GM12864 (cell line): Measurements from ENCODE around the gene LARGE1.

Experiments used
- DNase-seq: peaks from one replicate; pipeline ENCODE4 v3.0.0-alpha.2; 2011; ENCODE audit warnings: low read depth
- H3K4me3 ChIP-seq: 2 replicates; pipeline ENCODE4 v1.5.1; 2011; ENCODE audit warnings: mild to moderate bottlenecking, low read depth, low read length, control low read depth
- CTCF ChIP-seq: IDR thresholded peaks from 2 replicates; pipeline ENCODE4 v1.5.1; 2011; ENCODE audit warnings: low read depth, mild to moderate bottlenecking, moderate library complexity, low read length, control low read depth, inconsistent platforms; ENCODE audit errors: missing control alignments

Gene LARGE1

DNA sequence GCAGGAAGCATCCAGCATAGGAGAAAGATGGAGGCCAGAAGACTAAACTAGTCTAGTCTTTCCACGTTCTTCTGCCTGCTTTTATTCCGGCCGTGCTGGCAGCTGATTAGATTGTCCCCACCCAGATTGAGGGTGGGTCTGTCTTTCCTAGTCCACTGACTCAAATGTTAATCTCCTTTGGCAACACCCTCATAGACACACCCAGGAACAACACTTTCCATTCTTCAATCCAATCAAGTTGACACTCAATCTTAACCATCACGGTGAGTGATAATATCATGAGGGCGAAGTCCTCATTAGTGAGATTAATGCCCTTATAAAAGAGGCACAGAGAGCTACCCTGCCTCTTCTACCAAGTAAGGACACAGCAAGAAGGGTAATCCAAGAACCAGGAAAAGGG is 424.2 kb downstream of the LARGE1 start:
- TF ChIP-seq CTCF: no peak
- DNase-seq: no peak
- H3K4me3 ChIP-seq: no peak overlapping the region

DNA sequence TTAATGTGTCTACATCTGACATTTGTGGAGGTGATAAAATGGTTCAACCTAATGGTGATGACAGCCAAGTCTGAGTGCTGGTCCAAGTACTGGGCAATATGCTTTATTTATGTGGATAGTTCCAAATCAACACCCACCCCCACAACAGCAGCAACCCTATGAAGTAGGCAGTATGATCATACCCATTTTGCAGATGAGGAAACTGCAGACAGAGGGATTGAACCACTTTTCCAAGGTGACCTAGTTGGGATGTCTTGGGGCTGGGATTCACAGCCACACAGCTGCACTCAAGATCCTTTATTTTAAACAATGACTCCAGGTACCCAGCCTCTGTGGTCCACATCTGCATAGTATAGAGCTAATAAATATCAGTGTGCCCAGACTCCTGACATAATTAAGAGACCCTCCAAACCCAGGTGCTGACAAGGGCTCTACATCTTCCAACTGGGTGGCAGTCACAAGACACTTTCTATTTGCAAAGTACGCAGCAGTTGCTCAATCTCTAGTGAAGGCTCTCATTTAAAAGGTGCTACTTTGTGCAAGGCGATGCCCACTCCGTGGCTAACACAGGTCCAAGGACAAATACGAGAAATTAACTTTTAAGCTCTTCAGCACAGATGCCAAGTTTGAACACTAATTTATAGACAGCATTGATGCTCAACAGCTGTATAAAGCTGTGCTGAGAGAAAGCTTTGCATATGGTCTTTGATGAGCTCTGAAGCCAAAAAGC is 426.6 kb downstream of the LARGE1 start:
- H3K4me3 ChIP-seq: no peak overlapping the region
- DNase-seq: no peak
- no peak for TF ChIP-seq CTCF

DNA sequence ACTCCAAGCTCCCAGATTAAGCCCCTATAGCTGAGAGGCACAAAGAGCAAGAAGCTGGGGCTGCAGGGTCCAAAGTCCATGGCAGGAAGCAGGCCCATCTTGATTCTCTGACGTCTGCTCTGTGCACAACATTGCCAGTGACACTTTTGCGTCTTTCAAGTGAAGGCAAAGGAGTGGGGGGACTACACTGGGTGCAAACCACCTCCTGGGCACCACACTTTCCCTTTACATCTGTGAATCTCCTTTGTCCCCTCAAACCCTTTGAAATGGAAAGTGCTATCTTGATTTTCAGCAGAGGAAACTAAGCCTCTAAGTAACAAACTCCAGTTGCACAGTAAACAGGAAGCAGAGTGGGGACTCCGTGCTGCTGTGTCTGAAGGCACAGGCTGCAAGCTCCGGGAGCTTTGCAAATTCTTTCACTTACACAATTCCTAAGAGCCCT is 428.0 kb downstream of the LARGE1 start:
- no peak for TF ChIP-seq CTCF
- DNase-seq: no peak
- H3K4me3 ChIP-seq: no peak overlapping the region

DNA sequence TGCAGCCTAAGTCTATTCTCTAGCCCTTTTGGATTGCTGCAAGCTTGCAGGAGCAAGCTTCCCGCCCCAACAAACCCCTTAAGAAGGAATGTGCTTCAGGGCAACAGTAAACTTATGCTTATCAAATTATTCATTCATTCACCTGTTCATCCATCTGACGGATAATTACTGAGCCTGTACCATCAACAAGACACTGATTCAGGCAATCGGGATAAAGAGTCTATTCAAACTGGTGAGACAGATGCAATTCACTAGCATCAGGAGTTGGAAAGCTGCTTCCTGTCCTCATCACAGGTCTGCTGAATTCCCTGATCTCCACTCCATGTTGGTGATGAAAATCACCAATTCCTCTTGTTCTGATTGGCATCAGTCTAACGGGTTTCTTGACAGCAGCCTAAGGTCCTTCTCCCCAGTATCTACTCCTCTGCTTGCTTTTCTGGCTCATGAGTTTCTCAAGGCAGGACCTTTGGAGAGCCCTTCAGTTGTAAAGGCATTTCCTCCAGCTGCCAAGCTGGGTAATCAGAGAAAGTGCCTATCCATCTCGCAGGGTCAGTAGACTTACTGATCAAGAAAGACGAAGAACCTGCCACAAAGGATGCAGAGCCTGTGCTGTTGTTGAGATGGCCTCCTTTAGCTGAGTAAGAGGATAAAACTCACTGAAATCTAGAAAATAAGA is 433.1 kb downstream of the LARGE1 start:
- H3K4me3 ChIP-seq: no peak overlapping the region
- no peak for DNase-seq
- no peak for TF ChIP-seq CTCF

- no peak for TF ChIP-seq CTCF
- no peak for DNase-seq
- no peak overlapping the region for H3K4me3 ChIP-seq
Measured at GRCh38 chr22:33481550-33481949, 438.7 kb downstream of the LARGE1 start.

DNA sequence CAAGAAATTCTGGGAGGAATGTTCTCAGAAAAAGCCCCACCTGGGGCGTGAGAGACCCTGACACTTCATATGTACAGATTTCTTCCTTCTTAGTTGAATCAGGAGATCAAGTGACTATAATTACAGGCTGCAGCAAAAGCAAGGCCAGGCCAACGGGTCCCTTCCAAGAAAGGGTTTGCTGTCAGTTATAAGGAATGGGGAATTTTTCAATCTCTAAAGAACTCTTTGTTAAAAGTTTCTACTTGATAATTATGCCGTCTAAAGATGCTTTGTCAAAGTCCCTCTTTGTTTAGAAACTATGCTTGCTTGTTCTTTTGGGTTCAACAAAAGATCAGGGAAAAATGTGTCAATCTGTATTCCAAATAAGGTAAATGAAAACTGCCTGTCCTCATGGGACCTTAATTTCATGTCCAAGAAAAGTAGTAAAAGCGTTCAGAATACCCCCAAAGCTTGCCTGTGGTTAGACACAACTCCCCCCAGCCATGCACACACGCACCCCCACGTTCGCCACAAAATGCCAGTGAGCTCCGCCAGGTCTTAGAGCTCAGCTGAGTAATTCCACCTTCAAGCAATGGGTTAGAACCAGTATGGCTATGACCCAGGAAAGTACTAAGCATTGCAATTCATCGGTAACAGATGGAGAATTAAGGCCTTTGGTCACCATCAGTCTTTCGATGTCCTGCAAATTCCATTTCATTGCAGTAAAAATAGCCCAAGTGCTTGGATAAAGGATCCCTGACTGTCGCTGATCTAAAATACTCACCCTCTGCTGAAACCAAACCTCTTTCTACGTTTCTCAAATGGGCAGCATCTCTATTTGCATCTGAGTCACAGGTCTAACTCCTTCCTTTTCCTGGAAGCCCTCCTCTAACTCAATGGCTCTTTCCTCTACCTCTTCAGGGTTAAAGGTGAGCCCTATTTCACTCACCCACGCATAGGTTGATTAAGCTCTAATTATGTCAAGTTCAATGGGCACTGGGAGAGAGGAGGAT is 442.9 kb downstream of the LARGE1 start:
- no peak overlapping the region for H3K4me3 ChIP-seq
- no peak for TF ChIP-seq CTCF
- DNase-seq: no peak
